Heart left ventricle (tissue), 13 donors: ENCODE results near the gene PRKAR1B.

Experiments
- POLR2A ChIP-seq, 2 donors: fragments of 450-650 bp; IDR thresholded peaks; one replicate each; pipeline ENCODE4 v1.6.1; 2017; ENCODE audit warnings: antibody characterized with exemption in 2 of 2, mild to moderate bottlenecking in 2 of 2, moderate library complexity in 2 of 2
- TF ChIP-seq, protein P1 (sequence below), 12 donors: fragments of 200-600 bp; sonication (generic) in 4 of 12; IDR thresholded peaks; one replicate each; pipeline versions ENCODE4 v1.5.0 to v1.8.0; 2018 to 2022; ENCODE audit warnings: antibody characterized with exemption in 12 of 12, mild to moderate bottlenecking in 5 of 12
- donor health status: ischemic (EF 13 %, LVEDD 7.1; RV severe dilation, severe dysfunction).
- donor health status: DM: no; HTN: yes; CAD: no.
- donor health status: DM: no; HTN: no; CAD: no.
- donor health status: ischemic (EF 25% LVEDD 6.9; RV normal size, moderate dysfunction).
- donor health status: ischemic (EF 25% LVEDD 5.7; RV mildly dilated, moderate dysfunction).
- donor health status: ischemic (EF 35%, LVEDD 5.7; RV mildly dilated, moderate dysfunction).
- donor health status: nonischemic (EF 11% LVEDD 7.7; RV severe dilation, severe dysfunction).
- donor health status: DM: yes; HTN: yes; CAD: no.
- donor health status: PGD.
- donor health status: ischemic (EF 29% LVEDD 5.4; RV normal size, mild dysfunction).
- donor health status: nonischemic (EF 23%, LVEDD 6.1; RV moderate dilation, normal function).

DNA sequence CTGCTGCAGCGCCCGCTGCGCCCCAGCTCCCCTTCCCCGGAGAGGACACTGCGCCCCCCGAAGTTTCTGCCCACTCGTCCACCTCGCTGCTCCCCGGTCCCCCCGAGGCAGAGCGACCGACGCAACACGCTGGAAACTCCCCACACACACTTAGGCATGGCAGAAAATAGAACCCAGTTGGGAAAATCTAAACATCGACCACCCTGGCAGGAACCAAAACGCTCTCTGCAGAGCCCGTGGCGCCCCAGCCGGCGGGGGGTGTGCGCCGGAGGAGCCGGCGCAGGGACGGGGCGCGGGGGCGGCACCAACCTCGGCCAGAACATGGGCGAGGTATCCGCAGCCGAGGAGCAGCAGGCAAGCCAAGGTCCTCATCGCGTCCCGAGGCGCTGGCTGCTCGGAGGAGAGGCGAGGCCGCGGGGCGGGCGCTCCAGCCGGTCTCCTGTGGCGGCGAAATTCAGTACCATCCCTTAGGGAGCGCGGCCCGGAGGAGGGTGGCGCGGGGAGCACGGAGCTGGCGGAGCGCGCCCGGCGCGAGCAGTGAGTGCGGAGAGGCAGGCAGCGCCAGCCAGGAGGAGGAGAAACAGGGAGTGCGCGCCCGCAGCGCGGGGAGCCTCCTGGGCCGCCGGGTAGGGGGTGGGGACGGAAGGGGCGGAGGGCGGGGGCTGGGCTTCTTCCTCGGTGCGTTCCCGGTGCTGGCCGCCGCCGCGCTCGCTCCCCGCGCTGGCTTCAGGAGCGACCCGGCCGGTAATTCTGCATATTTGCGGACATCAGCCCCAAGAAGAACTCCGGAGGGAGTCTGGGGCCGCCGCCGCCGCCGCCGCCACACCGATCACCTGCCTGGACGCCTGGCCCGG is 208.2 kb downstream of the PRKAR1B start:
- TF ChIP-seq, protein P1, sequence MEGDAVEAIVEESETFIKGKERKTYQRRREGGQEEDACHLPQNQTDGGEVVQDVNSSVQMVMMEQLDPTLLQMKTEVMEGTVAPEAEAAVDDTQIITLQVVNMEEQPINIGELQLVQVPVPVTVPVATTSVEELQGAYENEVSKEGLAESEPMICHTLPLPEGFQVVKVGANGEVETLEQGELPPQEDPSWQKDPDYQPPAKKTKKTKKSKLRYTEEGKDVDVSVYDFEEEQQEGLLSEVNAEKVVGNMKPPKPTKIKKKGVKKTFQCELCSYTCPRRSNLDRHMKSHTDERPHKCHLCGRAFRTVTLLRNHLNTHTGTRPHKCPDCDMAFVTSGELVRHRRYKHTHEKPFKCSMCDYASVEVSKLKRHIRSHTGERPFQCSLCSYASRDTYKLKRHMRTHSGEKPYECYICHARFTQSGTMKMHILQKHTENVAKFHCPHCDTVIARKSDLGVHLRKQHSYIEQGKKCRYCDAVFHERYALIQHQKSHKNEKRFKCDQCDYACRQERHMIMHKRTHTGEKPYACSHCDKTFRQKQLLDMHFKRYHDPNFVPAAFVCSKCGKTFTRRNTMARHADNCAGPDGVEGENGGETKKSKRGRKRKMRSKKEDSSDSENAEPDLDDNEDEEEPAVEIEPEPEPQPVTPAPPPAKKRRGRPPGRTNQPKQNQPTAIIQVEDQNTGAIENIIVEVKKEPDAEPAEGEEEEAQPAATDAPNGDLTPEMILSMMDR (IDR thresholded peaks at IDR 0.05): peak in 1 of 12 donors; percentile 9
- TF ChIP-seq POLR2A (IDR thresholded peaks at IDR 0.05): peak in 1 of 2 donors; percentile 62
